ENCODE measurements around the gene LINC01488. TPM values are rescaled to one million over a fixed set of nuclear protein-coding genes. Genes with fewer than 3 reads are reported as not detected.

Gene LINC01488
- total RNA-seq, 2 donors from 2014 or later, result not detected

GRCh38 chr11:69462106-69462951 is 19.1 kb upstream of the LINC01488 start:
- Histone ChIP-seq H3K4me1 (replicated peaks) (no peaks in the 10 kb centered on the region), H3K36me3 (no peaks in the 10 kb centered on the region), H3K4me3 (no peak overlapping the region), H3K9me3 (no peaks in the 10 kb centered on the region), H3K27ac (no peak overlapping the region), H3K27me3 (replicated peaks; ENCODE audit: insufficient read depth) (no peaks in the 10 kb centered on the region)
- 70% methylated on average over 19 of the region's 19 CpGs for WGBS
- no peak for DNase-seq (ENCODE audit: low spot score)
- TF ChIP-seq POLR2A (IDR thresholded peaks at IDR 0.05) (no peak), POLR2AphosphoS5 (IDR thresholded peaks at IDR 0.05) (no peak), CTCF (IDR thresholded peaks at IDR 0.05) (no peak)
- intact Hi-C loops (cut with DNase I), result loop anchor here (10.0 kb wide), 2 partner anchors 168 to 308 kb away; partner anchors contain the start of genes MYEOV and SMIM38

GRCh38 chr11:69463181-69463994 is 18.1 kb upstream of the LINC01488 start:
- 49% methylated on average over 14 of the region's 14 CpGs for WGBS
- intact Hi-C loops (cut with DNase I), result loop anchor here (10.0 kb wide), 2 partner anchors 169 to 309 kb away; partner anchors contain the start of genes MYEOV and SMIM38
- Histone ChIP-seq H3K9me3 (no peaks in the 10 kb centered on the region), H3K4me1 (replicated peaks) (no peaks in the 10 kb centered on the region), H3K4me3 (no peak overlapping the region), H3K27me3 (replicated peaks; ENCODE audit: insufficient read depth) (no peaks in the 10 kb centered on the region), H3K36me3 (no peaks in the 10 kb centered on the region), H3K27ac (no peak overlapping the region)
- no peak for TF ChIP-seq POLR2A (IDR thresholded peaks at IDR 0.05)
- TF ChIP-seq CTCF (IDR thresholded peaks at IDR 0.05), result no peak
- TF ChIP-seq POLR2AphosphoS5 (IDR thresholded peaks at IDR 0.05), result no peak
- no peak for DNase-seq (ENCODE audit: low spot score)

- Histone ChIP-seq H3K9me3 (no peaks in the 10 kb centered on the region), H3K27me3 (replicated peaks; ENCODE audit: insufficient read depth) (no peaks in the 10 kb centered on the region), H3K4me3 (no peak overlapping the region), H3K36me3 (no peaks in the 10 kb centered on the region), H3K4me1 (replicated peaks) (no peaks in the 10 kb centered on the region), H3K27ac (no peak overlapping the region)
- 83% methylated on average over 14 of the region's 16 CpGs for WGBS
- intact Hi-C loops (cut with DNase I), result loop anchor here (10.0 kb wide), 2 partner anchors 169 to 309 kb away; partner anchors contain the start of genes MYEOV and SMIM38
- no peak for TF ChIP-seq POLR2A (IDR thresholded peaks at IDR 0.05)
- no peak for TF ChIP-seq POLR2AphosphoS5 (IDR thresholded peaks at IDR 0.05)
- no peak for TF ChIP-seq CTCF (IDR thresholded peaks at IDR 0.05)
- no peak for DNase-seq (ENCODE audit: low spot score)
Measured at GRCh38 chr11:69463995-69464960, 17.2 kb upstream of the LINC01488 start.

- Histone ChIP-seq H3K36me3 (no peaks in the 10 kb centered on the region), H3K9me3 (no peaks in the 10 kb centered on the region), H3K4me3 (no peak overlapping the region), H3K4me1 (replicated peaks) (no peaks in the 10 kb centered on the region), H3K27me3 (replicated peaks; ENCODE audit: insufficient read depth) (no peaks in the 10 kb centered on the region), H3K27ac (no peak overlapping the region)
- TF ChIP-seq POLR2A (IDR thresholded peaks at IDR 0.05), result no peak
- TF ChIP-seq POLR2AphosphoS5 (IDR thresholded peaks at IDR 0.05), result no peak
- TF ChIP-seq CTCF (IDR thresholded peaks at IDR 0.05), result no peak
- WGBS, result 38% methylated on average over 17 of the region's 17 CpGs
- intact Hi-C loops (cut with DNase I), result loop anchor here (10.0 kb wide), 2 partner anchors 171 to 311 kb away; partner anchors contain the start of genes MYEOV and SMIM38
- DNase-seq (ENCODE audit: low spot score), result no peak
Measured at GRCh38 chr11:69465236-69466000, 16.0 kb upstream of the LINC01488 start.

All from prostate gland (tissue), 2 donors.